Upper lobe of right lung (tissue), 1 donor: ENCODE measurements around the gene CCDC81. TPM values are rescaled to one million over a fixed set of nuclear protein-coding genes. Genes with fewer than 3 reads are reported as not detected.
A peak's percentile ranks its signal among the peaks of the same experiment; 100 is the strongest.

Source experiments
- ATAC-seq: fragments of 200-7000 bp; cut with Tn5 transposase; one replicate; pipeline ENCODE4 v1.9.1; 2020; ENCODE audit warnings: mild to moderate bottlenecking, moderate library complexity
- DNase-seq: peaks from one replicate; pipeline ENCODE4 v3.0.0-alpha.2; 2020
- H3K27ac ChIP-seq: fragments of 200-600 bp; one replicate; pipeline ENCODE4 v1.8.0; 2022
- H3K27me3 ChIP-seq: fragments of 200-600 bp; one replicate; pipeline ENCODE4 v1.8.0; 2022; ENCODE audit warnings: mild to moderate bottlenecking
- H3K36me3 ChIP-seq: fragments of 200-600 bp; one replicate; pipeline ENCODE4 v1.8.0; 2022
- H3K4me1 ChIP-seq: fragments of 200-600 bp; one replicate; pipeline ENCODE4 v1.8.0; 2022
- H3K4me3 ChIP-seq: fragments of 200-600 bp; one replicate; pipeline ENCODE4 v1.8.0; 2022; ENCODE audit warnings: mild to moderate bottlenecking
- H3K9me3 ChIP-seq: fragments of 200-600 bp; one replicate; pipeline ENCODE4 v1.8.0; 2022
- intact Hi-C: fragments of 100-400 bp; cut with DNase I; formaldehyde crosslinking; loops from one replicate; pipeline ENCODE4 v1.11.0; 2022
- long read RNA-seq: library from polyadenylated mRNA; unstranded; transcript quantifications from one replicate; pipeline ENCODE4 v2.0.0, GENCODE V29; 2021
- total RNA-seq: library from RNA; stranded (reverse); fragmentation: NEBNext Ultra II Directional; extraction: Animal tissue kit (Norgen Biotek cat#: 25700); gene quantifications from one replicate; pipeline ENCODE4 v1.2.1, GENCODE V29; 2021
- TF ChIP-seq, protein P1 (sequence below): fragments of 200-600 bp; IDR thresholded peaks from one replicate; pipeline ENCODE4 v1.8.0; 2022; ENCODE audit warnings: antibody characterized with exemption
- donor health status: DM: no; HTN: yes; CAD: no; lungs with severe emphysema.

Gene CCDC81
- total RNA-seq, result 0.38 TPM
- long read RNA-seq, partial matches to known transcripts, result 0 of 2 reads
- long read RNA-seq, other reads (novel, unspliced or antisense), result 1 of 2 reads

DNA sequence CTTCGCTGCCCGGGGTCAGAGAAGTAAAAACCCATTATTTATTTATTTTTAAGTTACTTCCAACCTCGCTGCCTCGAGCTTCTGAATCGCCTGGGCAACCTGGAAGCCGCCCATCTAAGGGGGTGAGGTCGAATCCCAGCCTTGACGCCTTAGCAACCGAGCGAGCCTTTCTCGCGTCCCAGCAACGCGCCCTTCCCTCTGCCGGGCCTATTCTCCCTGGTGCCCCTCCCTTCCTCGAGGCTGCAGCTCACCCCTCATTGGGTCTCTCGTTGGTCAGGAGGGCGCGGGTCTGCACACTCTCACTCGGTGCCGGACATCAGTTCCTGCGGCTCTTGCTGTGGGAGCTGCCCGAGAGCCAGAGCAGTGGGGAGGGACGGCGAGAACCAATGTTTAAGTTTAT, at the start of gene CCDC81:
TSS of gene CCDC81 (plus strand) at position 302 of the 400 bp plus-strand sequence. CDS start 277 bp downstream, outside the sequence.
- Histone ChIP-seq H3K9me3 (no peaks in the 10 kb centered on the region), H3K36me3 (no peaks in the 10 kb centered on the region), H3K27me3 (no peaks in the 10 kb centered on the region), H3K4me3 (peak within 1 kb of the TSS; percentile 2), H3K4me1 (peaks cover 5% of the 10 kb centered on the region), H3K27ac (no peak within 1 kb of the TSS)
- no peak for DNase-seq
- intact Hi-C loops, result no loop called here
- ATAC-seq, result no peak
- TF ChIP-seq, protein P1, sequence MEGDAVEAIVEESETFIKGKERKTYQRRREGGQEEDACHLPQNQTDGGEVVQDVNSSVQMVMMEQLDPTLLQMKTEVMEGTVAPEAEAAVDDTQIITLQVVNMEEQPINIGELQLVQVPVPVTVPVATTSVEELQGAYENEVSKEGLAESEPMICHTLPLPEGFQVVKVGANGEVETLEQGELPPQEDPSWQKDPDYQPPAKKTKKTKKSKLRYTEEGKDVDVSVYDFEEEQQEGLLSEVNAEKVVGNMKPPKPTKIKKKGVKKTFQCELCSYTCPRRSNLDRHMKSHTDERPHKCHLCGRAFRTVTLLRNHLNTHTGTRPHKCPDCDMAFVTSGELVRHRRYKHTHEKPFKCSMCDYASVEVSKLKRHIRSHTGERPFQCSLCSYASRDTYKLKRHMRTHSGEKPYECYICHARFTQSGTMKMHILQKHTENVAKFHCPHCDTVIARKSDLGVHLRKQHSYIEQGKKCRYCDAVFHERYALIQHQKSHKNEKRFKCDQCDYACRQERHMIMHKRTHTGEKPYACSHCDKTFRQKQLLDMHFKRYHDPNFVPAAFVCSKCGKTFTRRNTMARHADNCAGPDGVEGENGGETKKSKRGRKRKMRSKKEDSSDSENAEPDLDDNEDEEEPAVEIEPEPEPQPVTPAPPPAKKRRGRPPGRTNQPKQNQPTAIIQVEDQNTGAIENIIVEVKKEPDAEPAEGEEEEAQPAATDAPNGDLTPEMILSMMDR, result no peak

DNA sequence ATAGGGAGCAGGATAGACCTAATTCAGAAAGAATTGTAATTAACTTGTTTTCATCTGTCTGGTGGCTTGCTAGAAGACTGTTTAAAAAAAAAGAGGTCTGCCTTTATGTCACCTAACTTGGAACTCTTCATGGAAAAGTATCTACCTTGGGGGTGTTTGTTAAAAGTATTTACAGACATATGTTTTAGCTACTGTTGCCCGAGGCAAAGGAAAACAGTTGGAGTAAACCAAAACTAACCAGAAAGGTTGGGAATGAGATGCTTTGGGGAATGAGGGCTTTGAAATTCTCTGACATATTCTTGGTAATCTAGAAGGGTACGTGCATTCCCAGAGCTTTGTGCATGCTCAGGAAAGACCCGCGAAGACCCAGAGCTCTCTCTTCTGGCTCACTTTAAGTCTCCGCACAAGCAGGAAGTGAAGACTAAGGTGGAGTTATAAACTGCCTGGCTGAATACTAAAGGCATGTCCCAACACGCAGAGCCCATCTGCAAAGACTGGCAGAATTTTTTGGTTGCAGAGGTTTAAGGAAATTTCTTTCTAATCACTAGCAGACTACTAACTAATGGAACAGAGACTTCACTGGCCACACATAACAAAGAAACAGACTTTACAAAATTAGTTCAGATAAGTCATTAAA, 39.4 kb upstream of the CCDC81 start:
- TF ChIP-seq, protein P1, result no peak
- Histone ChIP-seq H3K27ac (no peak overlapping the region), H3K36me3 (peaks cover 29% of the 10 kb centered on the region), H3K4me3 (no peak overlapping the region), H3K27me3 (no peaks in the 10 kb centered on the region), H3K4me1 (no peaks in the 10 kb centered on the region), H3K9me3 (no peaks in the 10 kb centered on the region)
- intact Hi-C loops, result no loop called here
- ATAC-seq (no peak), DNase-seq (no peak)

DNA sequence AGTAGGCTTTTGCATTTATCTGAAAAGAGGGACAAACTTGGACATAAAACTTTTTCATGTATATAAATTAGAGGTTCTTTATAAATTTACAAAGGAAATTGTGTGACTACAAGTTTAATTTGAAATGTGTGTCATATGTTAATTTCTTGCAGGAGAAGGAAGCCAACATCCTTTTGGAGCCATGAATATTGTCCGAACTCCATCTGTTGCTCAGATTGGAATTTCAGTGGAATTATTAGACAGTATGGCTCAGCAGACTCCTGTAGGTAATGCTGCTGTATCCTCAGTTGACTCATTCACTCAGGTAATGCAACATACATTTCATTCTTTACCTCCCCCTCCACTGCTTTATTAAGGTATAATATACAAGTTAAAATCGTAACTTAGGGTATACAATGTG, 37.5 kb upstream of the CCDC81 start:
- ATAC-seq, result no peak
- intact Hi-C loops, result no loop called here
- Histone ChIP-seq H3K27me3 (no peaks in the 10 kb centered on the region), H3K27ac (no peak overlapping the region), H3K36me3 (peaks cover 29% of the 10 kb centered on the region), H3K9me3 (no peaks in the 10 kb centered on the region), H3K4me1 (no peaks in the 10 kb centered on the region), H3K4me3 (no peak overlapping the region)
- DNase-seq, result no peak
- TF ChIP-seq, protein P1, result no peak

DNA sequence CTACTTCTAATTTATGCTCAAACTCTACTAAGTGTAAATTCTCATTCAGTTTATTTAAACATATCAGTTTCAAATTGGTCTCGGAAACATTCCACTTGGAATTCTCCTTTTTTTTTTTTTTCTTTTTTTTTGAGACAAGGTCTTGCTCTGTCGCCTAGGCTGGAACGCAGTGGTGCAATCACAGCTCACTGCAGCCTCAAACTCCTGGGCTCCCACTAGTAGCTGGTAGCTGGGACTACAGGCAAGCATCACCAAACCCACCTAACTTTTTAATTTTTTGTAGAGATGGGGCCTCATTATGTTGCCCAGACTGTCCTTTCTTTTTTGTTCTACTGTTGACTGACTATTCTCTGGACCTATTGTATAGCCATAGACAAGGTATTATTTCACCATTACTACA, 33.3 kb upstream of the CCDC81 start:
- peaks cover 34% of the 10 kb centered on the region for H3K36me3 ChIP-seq
- DNase-seq (no peak), ATAC-seq (no peak)
- TF ChIP-seq, protein P1, result no peak
- H3K9me3 ChIP-seq, result no peaks in the 10 kb centered on the region
- no peak overlapping the region for H3K27ac ChIP-seq
- no peaks in the 10 kb centered on the region for H3K27me3 ChIP-seq
- H3K4me1 ChIP-seq, result no peaks in the 10 kb centered on the region
- H3K4me3 ChIP-seq, result no peak overlapping the region
- intact Hi-C loops, result no loop called here

DNA sequence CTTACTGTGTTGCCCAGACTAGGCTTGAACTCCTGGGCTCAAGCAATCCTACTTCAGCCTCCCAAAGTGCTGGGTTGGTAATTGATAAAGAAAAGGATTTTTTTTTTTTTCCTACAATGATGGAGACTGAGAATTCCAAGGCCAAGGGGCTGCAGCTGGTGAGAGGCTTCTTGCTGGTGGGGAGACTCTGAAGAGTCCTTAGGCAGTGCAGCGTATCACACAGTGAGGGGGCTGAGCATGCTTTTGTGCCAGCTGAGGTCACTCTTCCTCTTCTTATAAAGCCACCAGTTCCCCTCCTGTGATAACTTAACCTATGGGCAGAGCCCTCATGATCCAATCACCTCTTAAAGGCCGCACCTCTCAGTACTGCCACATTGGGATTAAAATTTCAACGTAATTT, 28.2 kb upstream of the CCDC81 start:
- H3K9me3 ChIP-seq, result no peaks in the 10 kb centered on the region
- intact Hi-C loops, result no loop called here
- H3K36me3 ChIP-seq, result peaks cover 22% of the 10 kb centered on the region
- TF ChIP-seq, protein P1, result no peak
- no peak overlapping the region for H3K4me3 ChIP-seq
- no peaks in the 10 kb centered on the region for H3K27me3 ChIP-seq
- ATAC-seq (no peak), DNase-seq (no peak)
- H3K27ac ChIP-seq, result no peak overlapping the region
- H3K4me1 ChIP-seq, result no peaks in the 10 kb centered on the region
